HCT116 (cell line): ENCODE data around the gene SLC35G6. TPM values are rescaled to one million over a fixed set of nuclear protein-coding genes. Genes with fewer than 3 reads are reported as not detected.

Source experiments
- ATAC-seq: fragments of 200-7000 bp; cut with Tn5 transposase; 2 replicates; pipeline ENCODE4 v1.9.1; 2020; ENCODE audit warnings: mild to moderate bottlenecking, moderate library complexity
- BruUV-seq: library from RNA; stranded (reverse); fragments of 400-500 nt; replicated peaks from 2 replicates; lab custom pipeline; 2021; lab: Mats Ljungman, UMichigan
- CTCF ChIA-PET: fragments of 300-600 bp; sonication (Branson Sonifier 250); formaldehyde crosslinking; loops from one replicate; lab custom pipeline; 2021; ENCODE audit warnings: antibody characterized with exemption; lab: Charles Lee
- POLR2A ChIA-PET: fragments of 300-600, 350-600 bp; sonication (Branson Sonifier 250); formaldehyde crosslinking; loops from one replicate; lab custom pipeline; 2021; ENCODE audit warnings: antibody characterized with exemption; lab: Charles Lee
- RAD21 ChIA-PET, 2 experiments: fragments of 300-600 bp; sonication (Branson Sonifier 250); formaldehyde crosslinking; loops; one replicate each; lab custom pipeline; 2023; ENCODE audit warnings: low total read pairs in 2 of 2; ENCODE audit not compliant: uncharacterized antibody in 2 of 2, unreplicated experiment in 2 of 2, low non-redundant PET in 1 of 2; lab: Charles Lee
- DNase-seq: peaks from one replicate; pipeline ENCODE4 v3.0.0-alpha.2; 2010; ENCODE audit warnings: low read depth, low spot score
- H2AFZ ChIP-seq: fragments of 200-600 bp; shearing (Covaris generic), sonication (generic); 2 replicates; pipeline ENCODE4 v1.6.1; 2017; ENCODE audit warnings: low read depth, mixed run types, mixed read lengths, antibody characterized with exemption, low read length; ENCODE audit not compliant: poor library complexity, severe bottlenecking
- H3K27ac ChIP-seq: 2 replicates; pipeline ENCODE4 v1.5.1; 2012; ENCODE audit warnings: low read depth, low read length
- H3K27me3 ChIP-seq: fragments of 200-600 bp; sonication (generic); 2 replicates; pipeline ENCODE4 v1.6.1; 2016; ENCODE audit warnings: mixed run types, low read length, mixed read lengths; ENCODE audit not compliant: insufficient read depth
- H3K36me3 ChIP-seq, 2 experiments: fragments of 200-500 bp in 1 of 2; fragments of 200-600 bp in 1 of 2; sonication (Bioruptor generic) in 1 of 2; sonication (generic) in 1 of 2; 2 replicates each; pipeline versions ENCODE4 v1.5.1 to v1.6.1; 2014 to 2016; ENCODE audit warnings: low read length in 2 of 2, inconsistent platforms in 1 of 2, mixed read lengths in 1 of 2, mixed run types in 1 of 2; ENCODE audit not compliant: insufficient read depth in 2 of 2, control insufficient read depth in 1 of 2
- H3K4me1 ChIP-seq, 2 experiments: fragments of 200-600 bp in 1 of 2; sonication (generic) in 1 of 2; 2 replicates each; pipeline versions ENCODE4 v1.5.1 to v1.6.1; 2012 to 2017; ENCODE audit warnings: low read length in 2 of 2, inconsistent platforms in 1 of 2, mild to moderate bottlenecking in 1 of 2, mixed read lengths in 1 of 2, mixed run types in 1 of 2, moderate library complexity in 1 of 2; ENCODE audit not compliant: insufficient read depth in 2 of 2, control insufficient read depth in 1 of 2
- H3K4me2 ChIP-seq: fragments of 200-600 bp; sonication (generic); 2 replicates; pipeline ENCODE4 v1.6.1; 2017; ENCODE audit warnings: mixed run types, low read length, mixed read lengths
- H3K4me3 ChIP-seq, 2 experiments: fragments of 200-600 bp in 1 of 2; sonication (generic) in 1 of 2; replicated peaks in 1 of 2; 2 replicates each; pipeline ENCODE4 v1.5.1; 2011 to 2016; ENCODE audit warnings: low read length in 2 of 2, control low read depth in 1 of 2, low read depth in 1 of 2, mild to moderate bottlenecking in 1 of 2, mixed read lengths in 1 of 2, mixed run types in 1 of 2
- H3K79me2 ChIP-seq: fragments of 200-600 bp; sonication (generic); 2 replicates; pipeline ENCODE4 v1.6.1; 2017; ENCODE audit warnings: mild to moderate bottlenecking, mixed run types, low read length, moderate library complexity, mixed read lengths; ENCODE audit not compliant: insufficient read depth
- H3K9ac ChIP-seq: fragments of 200-600 bp; sonication (generic); 2 replicates; pipeline ENCODE4 v1.6.1; 2016; ENCODE audit warnings: low read length, mixed read lengths
- H3K9me2 ChIP-seq: fragments of 200-600 bp; sonication (generic), shearing (Covaris generic); 2 replicates; pipeline ENCODE4 v1.6.1; 2017; ENCODE audit warnings: mixed run types, mild to moderate bottlenecking, moderate library complexity; ENCODE audit not compliant: insufficient read depth
- H3K9me3 ChIP-seq, 2 experiments: fragments of 200-500 bp in 1 of 2; fragments of 200-600 bp in 1 of 2; sonication (Bioruptor generic) in 1 of 2; sonication (generic) in 1 of 2; 2 replicates each; pipeline ENCODE4 v1.6.1; 2014 to 2017; ENCODE audit warnings: low read length in 2 of 2, mixed read lengths in 2 of 2, inconsistent platforms in 1 of 2, low read depth in 1 of 2, mild to moderate bottlenecking in 1 of 2, mixed run types in 1 of 2, moderate library complexity in 1 of 2; ENCODE audit not compliant: control insufficient read depth in 1 of 2, insufficient read depth in 1 of 2
- H4K20me1 ChIP-seq: fragments of 200-600 bp; sonication (generic), shearing (Covaris generic); 2 replicates; pipeline ENCODE4 v1.6.1; 2017; ENCODE audit warnings: mixed run types, mild to moderate bottlenecking, moderate library complexity; ENCODE audit not compliant: insufficient read depth
- CBX3 ChIP-seq: IDR thresholded peaks from 2 replicates; pipeline ENCODE4 v1.6.1; 2012; ENCODE audit warnings: low read depth
- CEBPB ChIP-seq: IDR thresholded peaks from 2 replicates; pipeline ENCODE4 v1.6.1; 2012; ENCODE audit warnings: low read depth
- EGR1 ChIP-seq: IDR thresholded peaks from 2 replicates; pipeline ENCODE4 v1.6.1; 2012; ENCODE audit warnings: low read depth
- EZH2 ChIP-seq: fragments of 200-600 bp; sonication (generic); IDR thresholded peaks from 2 replicates; pipeline ENCODE4 v1.6.1; 2017; ENCODE audit warnings: antibody characterized with exemption, mixed run types
- FOSL1 ChIP-seq: IDR thresholded peaks from 2 replicates; pipeline ENCODE4 v1.6.1; 2012; ENCODE audit warnings: low read depth
- POLR2AphosphoS5 ChIP-seq: IDR thresholded peaks from 2 replicates; pipeline ENCODE4 v1.6.1; 2011; ENCODE audit warnings: mild to moderate bottlenecking, low read depth, low read length, moderate library complexity
- SRF ChIP-seq: IDR thresholded peaks from 2 replicates; pipeline ENCODE4 v1.6.1; 2012; ENCODE audit warnings: low read depth
- TCF7L2 ChIP-seq: IDR thresholded peaks from 2 replicates; pipeline ENCODE4 v1.7.0; 2011; ENCODE audit warnings: borderline replicate concordance, inconsistent platforms; ENCODE audit not compliant: insufficient read depth, insufficient read length; ENCODE audit errors: extremely low read depth
- intact Hi-C: fragments of 100-400 bp; cut with micrococcal nuclease; formaldehyde crosslinking; loops from 2 replicates; pipeline ENCODE4 v1.10.0; 2022
- total RNA-seq: library from RNA; stranded (reverse); gene quantifications from one replicate; pipeline ENCODE4 v1.2.1, GENCODE V29; 2021; ENCODE audit not compliant: unreplicated experiment
- TF ChIP-seq, protein P1 (sequence below): IDR thresholded peaks from 2 replicates; pipeline ENCODE4 v1.6.1; 2011; ENCODE audit warnings: mild to moderate bottlenecking, low read length, moderate library complexity; ENCODE audit not compliant: insufficient replicate concordance; ENCODE audit errors: extremely low read depth
- TF ChIP-seq, protein P2 (sequence below): IDR thresholded peaks from 2 replicates; pipeline ENCODE4 v1.6.1; 2012; ENCODE audit warnings: low read depth
- TF ChIP-seq, protein P3 (sequence below): IDR thresholded peaks from 2 replicates; pipeline ENCODE4 v1.6.1; 2012
- TF ChIP-seq, protein P4 (sequence below), 3 experiments: fragments of 200-600 bp in 1 of 3; sonication (generic) in 1 of 3; IDR thresholded peaks in 2 of 3; conservative IDR thresholded peaks in 1 of 3; 2 replicates each; pipeline ENCODE4 v1.5.1; 2012 to 2017; ENCODE audit warnings: low read depth in 2 of 3, low read length in 2 of 3, antibody characterized with exemption in 1 of 3, borderline replicate concordance in 1 of 3, control low read depth in 1 of 3, mild to moderate bottlenecking in 1 of 3, mixed read lengths in 1 of 3, mixed run types in 1 of 3, moderate library complexity in 1 of 3; ENCODE audit not compliant: insufficient read depth in 1 of 3

SLC35G6 gene
- total RNA-seq, 1 experiment from 2014 or later = not detected

DNA sequence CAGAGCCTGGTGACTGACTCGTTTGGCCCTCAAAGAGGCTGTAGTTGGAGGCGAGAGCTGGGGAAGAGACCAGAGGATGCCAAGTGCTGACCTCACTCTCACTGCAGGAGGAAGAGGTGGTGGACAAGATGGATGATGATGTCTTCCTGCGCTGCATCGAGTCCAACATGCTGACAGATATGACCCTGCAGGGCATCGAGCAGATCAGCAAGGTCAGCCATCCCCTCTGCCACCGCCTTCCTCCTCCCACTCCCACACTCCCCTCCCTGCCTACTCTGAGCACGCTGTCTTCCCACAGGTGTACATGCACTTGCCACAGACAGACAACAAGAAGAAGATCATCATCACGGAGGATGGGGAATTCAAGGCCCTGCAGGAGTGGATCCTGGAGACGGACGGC, 29.9 kb downstream of the SLC35G6 start:
- H3K27ac ChIP-seq = no peak overlapping the region
- intact Hi-C loops = loop anchor here (5.0 kb wide), 1 partner anchor 176 kb away; the partner anchor contains the start of genes TP53 and WRAP53
- POLR2A ChIA-PET = no interaction called here
- H2AFZ ChIP-seq = no peak overlapping the region
- no peaks in the 10 kb centered on the region for H3K9me2 ChIP-seq
- TF ChIP-seq EZH2 = no peak
- peak; percentile 15; the same call in 1 of the 2 replicates for TF ChIP-seq POLR2AphosphoS5
- no peak overlapping the region for H3K4me3 ChIP-seq
- RAD21 ChIA-PET = no interaction called here
- no peaks in the 10 kb centered on the region for H3K27me3 ChIP-seq
- H3K4me1 ChIP-seq = no peaks in the 10 kb centered on the region
- H3K79me2 ChIP-seq = peaks cover 13% of the 10 kb centered on the region; the same call in 1 of the 2 replicates
- no peak for ATAC-seq
- no peaks in the 10 kb centered on the region for H4K20me1 ChIP-seq
- CTCF ChIA-PET = no interaction called here
- no peak overlapping the region for H3K4me2 ChIP-seq
- H3K36me3 ChIP-seq = peaks cover 51 to 79% of the 10 kb centered on the region in 2 experiments
- BruUV-seq = no TSS peak
- H3K9me3 ChIP-seq = no peaks in the 10 kb centered on the region
- DNase-seq = no peak
- no peak overlapping the region for H3K9ac ChIP-seq

DNA sequence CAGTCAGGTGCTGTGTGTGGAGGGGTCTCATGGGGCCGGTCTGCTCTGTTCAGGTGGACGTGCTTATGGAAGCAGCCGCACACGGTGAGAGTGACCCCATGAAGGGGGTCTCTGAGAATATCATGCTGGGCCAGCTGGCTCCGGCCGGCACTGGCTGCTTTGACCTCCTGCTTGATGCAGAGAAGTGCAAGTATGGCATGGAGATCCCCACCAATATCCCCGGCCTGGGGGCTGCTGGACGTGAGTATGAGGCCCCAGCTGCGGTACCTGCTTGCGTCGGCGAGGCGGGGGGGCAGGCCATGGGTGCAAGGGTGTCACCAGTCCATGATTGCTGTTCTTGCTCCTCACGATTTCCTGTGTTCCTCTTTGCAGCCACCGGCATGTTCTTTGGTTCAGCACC, 30.9 kb downstream of the SLC35G6 start:
- POLR2A ChIA-PET = no interaction called here
- peaks cover 7% of the 10 kb centered on the region; the same call in 1 of the 2 replicates for H3K79me2 ChIP-seq
- H3K27me3 ChIP-seq = no peaks in the 10 kb centered on the region
- H3K9ac ChIP-seq = no peak overlapping the region
- H2AFZ ChIP-seq = no peak overlapping the region
- no peaks in the 10 kb centered on the region for H3K9me3 ChIP-seq
- no peaks in the 10 kb centered on the region for H4K20me1 ChIP-seq
- BruUV-seq = no TSS peak
- no peaks in the 10 kb centered on the region for H3K4me1 ChIP-seq
- H3K4me3 ChIP-seq = no peak overlapping the region
- intact Hi-C loops = loop anchor here (5.0 kb wide), 1 partner anchor 175 kb away; the partner anchor contains the start of genes TP53 and WRAP53
- ATAC-seq (no peak), DNase-seq (no peak)
- H3K27ac ChIP-seq = no peak overlapping the region
- H3K4me2 ChIP-seq = no peak overlapping the region
- RAD21 ChIA-PET = no interaction called here
- H3K9me2 ChIP-seq = no peaks in the 10 kb centered on the region
- CTCF ChIA-PET = no interaction called here
- peaks cover 44 to 69% of the 10 kb centered on the region in 2 experiments for H3K36me3 ChIP-seq
- TF ChIP-seq, protein P1, sequence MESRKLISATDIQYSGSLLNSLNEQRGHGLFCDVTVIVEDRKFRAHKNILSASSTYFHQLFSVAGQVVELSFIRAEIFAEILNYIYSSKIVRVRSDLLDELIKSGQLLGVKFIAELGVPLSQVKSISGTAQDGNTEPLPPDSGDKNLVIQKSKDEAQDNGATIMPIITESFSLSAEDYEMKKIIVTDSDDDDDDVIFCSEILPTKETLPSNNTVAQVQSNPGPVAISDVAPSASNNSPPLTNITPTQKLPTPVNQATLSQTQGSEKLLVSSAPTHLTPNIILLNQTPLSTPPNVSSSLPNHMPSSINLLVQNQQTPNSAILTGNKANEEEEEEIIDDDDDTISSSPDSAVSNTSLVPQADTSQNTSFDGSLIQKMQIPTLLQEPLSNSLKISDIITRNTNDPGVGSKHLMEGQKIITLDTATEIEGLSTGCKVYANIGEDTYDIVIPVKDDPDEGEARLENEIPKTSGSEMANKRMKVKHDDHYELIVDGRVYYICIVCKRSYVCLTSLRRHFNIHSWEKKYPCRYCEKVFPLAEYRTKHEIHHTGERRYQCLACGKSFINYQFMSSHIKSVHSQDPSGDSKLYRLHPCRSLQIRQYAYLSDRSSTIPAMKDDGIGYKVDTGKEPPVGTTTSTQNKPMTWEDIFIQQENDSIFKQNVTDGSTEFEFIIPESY = no peak
- TF ChIP-seq, protein P2, sequence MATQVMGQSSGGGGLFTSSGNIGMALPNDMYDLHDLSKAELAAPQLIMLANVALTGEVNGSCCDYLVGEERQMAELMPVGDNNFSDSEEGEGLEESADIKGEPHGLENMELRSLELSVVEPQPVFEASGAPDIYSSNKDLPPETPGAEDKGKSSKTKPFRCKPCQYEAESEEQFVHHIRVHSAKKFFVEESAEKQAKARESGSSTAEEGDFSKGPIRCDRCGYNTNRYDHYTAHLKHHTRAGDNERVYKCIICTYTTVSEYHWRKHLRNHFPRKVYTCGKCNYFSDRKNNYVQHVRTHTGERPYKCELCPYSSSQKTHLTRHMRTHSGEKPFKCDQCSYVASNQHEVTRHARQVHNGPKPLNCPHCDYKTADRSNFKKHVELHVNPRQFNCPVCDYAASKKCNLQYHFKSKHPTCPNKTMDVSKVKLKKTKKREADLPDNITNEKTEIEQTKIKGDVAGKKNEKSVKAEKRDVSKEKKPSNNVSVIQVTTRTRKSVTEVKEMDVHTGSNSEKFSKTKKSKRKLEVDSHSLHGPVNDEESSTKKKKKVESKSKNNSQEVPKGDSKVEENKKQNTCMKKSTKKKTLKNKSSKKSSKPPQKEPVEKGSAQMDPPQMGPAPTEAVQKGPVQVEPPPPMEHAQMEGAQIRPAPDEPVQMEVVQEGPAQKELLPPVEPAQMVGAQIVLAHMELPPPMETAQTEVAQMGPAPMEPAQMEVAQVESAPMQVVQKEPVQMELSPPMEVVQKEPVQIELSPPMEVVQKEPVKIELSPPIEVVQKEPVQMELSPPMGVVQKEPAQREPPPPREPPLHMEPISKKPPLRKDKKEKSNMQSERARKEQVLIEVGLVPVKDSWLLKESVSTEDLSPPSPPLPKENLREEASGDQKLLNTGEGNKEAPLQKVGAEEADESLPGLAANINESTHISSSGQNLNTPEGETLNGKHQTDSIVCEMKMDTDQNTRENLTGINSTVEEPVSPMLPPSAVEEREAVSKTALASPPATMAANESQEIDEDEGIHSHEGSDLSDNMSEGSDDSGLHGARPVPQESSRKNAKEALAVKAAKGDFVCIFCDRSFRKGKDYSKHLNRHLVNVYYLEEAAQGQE = no peak
- TF ChIP-seq CEBPB (no peak), EGR1 (no peak), FOSL1 (no peak), CBX3 (no peak), EZH2 (no peak), TCF7L2 (no peak), SRF (no peak)
- TF ChIP-seq, protein P3, sequence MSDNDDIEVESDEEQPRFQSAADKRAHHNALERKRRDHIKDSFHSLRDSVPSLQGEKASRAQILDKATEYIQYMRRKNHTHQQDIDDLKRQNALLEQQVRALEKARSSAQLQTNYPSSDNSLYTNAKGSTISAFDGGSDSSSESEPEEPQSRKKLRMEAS = no peak
- TF ChIP-seq, protein P4, sequence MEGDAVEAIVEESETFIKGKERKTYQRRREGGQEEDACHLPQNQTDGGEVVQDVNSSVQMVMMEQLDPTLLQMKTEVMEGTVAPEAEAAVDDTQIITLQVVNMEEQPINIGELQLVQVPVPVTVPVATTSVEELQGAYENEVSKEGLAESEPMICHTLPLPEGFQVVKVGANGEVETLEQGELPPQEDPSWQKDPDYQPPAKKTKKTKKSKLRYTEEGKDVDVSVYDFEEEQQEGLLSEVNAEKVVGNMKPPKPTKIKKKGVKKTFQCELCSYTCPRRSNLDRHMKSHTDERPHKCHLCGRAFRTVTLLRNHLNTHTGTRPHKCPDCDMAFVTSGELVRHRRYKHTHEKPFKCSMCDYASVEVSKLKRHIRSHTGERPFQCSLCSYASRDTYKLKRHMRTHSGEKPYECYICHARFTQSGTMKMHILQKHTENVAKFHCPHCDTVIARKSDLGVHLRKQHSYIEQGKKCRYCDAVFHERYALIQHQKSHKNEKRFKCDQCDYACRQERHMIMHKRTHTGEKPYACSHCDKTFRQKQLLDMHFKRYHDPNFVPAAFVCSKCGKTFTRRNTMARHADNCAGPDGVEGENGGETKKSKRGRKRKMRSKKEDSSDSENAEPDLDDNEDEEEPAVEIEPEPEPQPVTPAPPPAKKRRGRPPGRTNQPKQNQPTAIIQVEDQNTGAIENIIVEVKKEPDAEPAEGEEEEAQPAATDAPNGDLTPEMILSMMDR (IDR thresholded peaks at IDR 0.05 in 2 of 3, conservative IDR thresholded peaks at IDR 0.05 in 1 of 3; ENCODE audit: borderline replicate concordance in 1 of 3, insufficient read depth in 1 of 3, low read depth in 2 of 3, low read length in 2 of 3) = no peak
